Prostate gland (tissue), 2 donors: ENCODE results near the gene RIMBP2. TPM values are rescaled to one million over a fixed set of nuclear protein-coding genes. Genes with fewer than 3 reads are reported as not detected.

Experiments
- DNase-seq: peaks from one replicate; pipeline ENCODE4 v3.0.0-alpha.2; 2019; ENCODE audit warnings: low spot score
- H3K27ac ChIP-seq, 2 donors: fragments of 200-600 bp; sonication (generic); 2 replicates each; pipeline ENCODE4 v1.5.1; 2017 to 2019
- H3K27me3 ChIP-seq: fragments of 200-600 bp; sonication (generic); replicated peaks from 2 replicates; pipeline ENCODE4 v1.5.1; 2019; ENCODE audit not compliant: insufficient read depth
- H3K36me3 ChIP-seq, 2 donors: fragments of 200-600 bp; sonication (generic); 1 replicate in 1 of 2; 2 replicates in 1 of 2; pipeline versions ENCODE4 v1.5.1 to v1.8.1; 2017 to 2019
- H3K4me1 ChIP-seq: fragments of 200-600 bp; sonication (generic); replicated peaks from 2 replicates; pipeline ENCODE4 v1.5.1; 2019
- H3K4me3 ChIP-seq, 2 donors: fragments of 200-600 bp; sonication (generic); 2 replicates each; pipeline ENCODE4 v1.5.1; 2017 to 2019
- H3K9me3 ChIP-seq: fragments of 200-600 bp; sonication (generic); 2 replicates; pipeline ENCODE4 v1.5.1; 2017
- CTCF ChIP-seq, 4 experiments: fragments of 200-600 bp in 2 of 4; fragments of 450-650 bp in 2 of 4; sonication (generic) in 2 of 4; IDR thresholded peaks; 1 replicate in 3 of 4; 2 replicates in 1 of 4; pipeline ENCODE4 v1.5.1; 2016 to 2019; ENCODE audit warnings: antibody characterized with exemption in 4 of 4, mild to moderate bottlenecking in 2 of 4, moderate library complexity in 2 of 4
- POLR2A ChIP-seq: fragments of 450-650 bp; IDR thresholded peaks from one replicate; pipeline ENCODE4 v1.6.1; 2016; ENCODE audit warnings: antibody characterized with exemption, mild to moderate bottlenecking
- POLR2AphosphoS5 ChIP-seq: sonication (generic); formaldehyde crosslinking; IDR thresholded peaks from one replicate; pipeline ENCODE4 v1.6.1; 2017; ENCODE audit warnings: antibody characterized with exemption
- WGBS: methylation state at CpG from one replicate; pipeline ENCODE4 v1.1.5; 2018; 5-methylcytosine and 5-hydroxymethylcytosine counted together
- intact Hi-C: fragments of 100-400 bp; cut with DNase I; formaldehyde crosslinking; loops from one replicate; pipeline ENCODE4 v1.14.2; 2022
- total RNA-seq, 2 donors: library from RNA; depleted of rRNA; stranded (reverse); fragments of >200 nt; gene quantifications; one replicate each; pipeline ENCODE4 v1.1.0, GENCODE V29; 2016

RIMBP2 gene
- total RNA-seq, 2 donors from 2014 or later = 0.96 to 7.0 TPM

GRCh38 chr12:130481392-130481879 is 234.7 kb downstream of the RIMBP2 start:
- H3K27me3 ChIP-seq = no peaks in the 10 kb centered on the region
- intact Hi-C loops = no loop called here
- H3K36me3 ChIP-seq = no peaks in the 10 kb centered on the region
- H3K9me3 ChIP-seq = no peaks in the 10 kb centered on the region
- no peaks in the 10 kb centered on the region for H3K4me1 ChIP-seq
- H3K4me3 ChIP-seq = no peak overlapping the region
- no peak overlapping the region for H3K27ac ChIP-seq
- TF ChIP-seq CTCF (IDR thresholded peaks at IDR 0.05) = no peak
- no peak for TF ChIP-seq POLR2A
- no peak for TF ChIP-seq POLR2AphosphoS5
- DNase-seq = no peak
- WGBS = 66% methylated on average over 17 of the region's 17 CpGs

GRCh38 chr12:130480887-130481286 is 235.2 kb downstream of the RIMBP2 start:
- no peak overlapping the region for H3K27ac ChIP-seq
- TF ChIP-seq CTCF (IDR thresholded peaks at IDR 0.05) = no peak
- no peak for TF ChIP-seq POLR2A
- TF ChIP-seq POLR2AphosphoS5 = no peak
- WGBS = 53% methylated on average over 14 of the region's 14 CpGs
- no peak for DNase-seq
- no peak overlapping the region for H3K4me3 ChIP-seq
- H3K36me3 ChIP-seq = no peaks in the 10 kb centered on the region
- no peaks in the 10 kb centered on the region for H3K27me3 ChIP-seq
- no peaks in the 10 kb centered on the region for H3K4me1 ChIP-seq
- intact Hi-C loops = no loop called here
- H3K9me3 ChIP-seq = no peaks in the 10 kb centered on the region

GRCh38 chr12:130480231-130480630 is 235.9 kb downstream of the RIMBP2 start:
- no peak for DNase-seq
- H3K4me3 ChIP-seq = no peak overlapping the region
- no peak overlapping the region for H3K27ac ChIP-seq
- no peaks in the 10 kb centered on the region for H3K4me1 ChIP-seq
- no peaks in the 10 kb centered on the region for H3K9me3 ChIP-seq
- no peaks in the 10 kb centered on the region for H3K27me3 ChIP-seq
- WGBS = 91% methylated on average over 9 of the region's 9 CpGs
- intact Hi-C loops = no loop called here
- no peaks in the 10 kb centered on the region for H3K36me3 ChIP-seq
- TF ChIP-seq POLR2AphosphoS5 (no peak), POLR2A (no peak), CTCF (IDR thresholded peaks at IDR 0.05) (no peak)

GRCh38 chr12:130479401-130480125 is 236.5 kb downstream of the RIMBP2 start:
- H3K9me3 ChIP-seq = no peaks in the 10 kb centered on the region
- intact Hi-C loops = no loop called here
- no peaks in the 10 kb centered on the region for H3K4me1 ChIP-seq
- WGBS = 79% methylated on average over 23 of the region's 23 CpGs
- no peak for DNase-seq
- H3K4me3 ChIP-seq = no peak overlapping the region
- no peaks in the 10 kb centered on the region for H3K36me3 ChIP-seq
- no peaks in the 10 kb centered on the region for H3K27me3 ChIP-seq
- H3K27ac ChIP-seq = no peak overlapping the region
- TF ChIP-seq POLR2A = no peak
- no peak for TF ChIP-seq POLR2AphosphoS5
- TF ChIP-seq CTCF (IDR thresholded peaks at IDR 0.05) = no peak

GRCh38 chr12:130478786-130479185 is 237.3 kb downstream of the RIMBP2 start:
- intact Hi-C loops = no loop called here
- 85% methylated on average over 21 of the region's 21 CpGs for WGBS
- no peaks in the 10 kb centered on the region for H3K9me3 ChIP-seq
- H3K4me3 ChIP-seq = no peak overlapping the region
- DNase-seq = no peak
- no peaks in the 10 kb centered on the region for H3K36me3 ChIP-seq
- H3K27me3 ChIP-seq = no peaks in the 10 kb centered on the region
- no peak overlapping the region for H3K27ac ChIP-seq
- TF ChIP-seq CTCF (IDR thresholded peaks at IDR 0.05) (no peak), POLR2A (no peak), POLR2AphosphoS5 (no peak)
- H3K4me1 ChIP-seq = no peaks in the 10 kb centered on the region
